Measurements from ENCODE around the gene PSMG4. TPM values are rescaled to one million over a fixed set of nuclear protein-coding genes. Genes with fewer than 3 reads are reported as not detected.
A peak's percentile ranks its signal among the peaks of the same experiment; 100 is the strongest.

The PSMG4 gene, protein sequence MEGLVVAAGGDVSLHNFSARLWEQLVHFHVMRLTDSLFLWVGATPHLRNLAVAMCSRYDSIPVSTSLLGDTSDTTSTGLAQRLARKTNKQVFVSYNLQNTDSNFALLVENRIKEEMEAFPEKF
- total RNA-seq (31.1 and 31.4 TPM in 2 replicates), polyA plus RNA-seq (46.0 and 72.2 TPM in 2 replicates), polyA minus RNA-seq (18.5 and 20.7 TPM in 2 replicates), Bru-seq, nascent RNA (percentile 53 among the genes with signal in this experiment), BruChase-seq, experiment 1, labeled RNA remaining after a 6-hour chase (percentile 58 among the genes with signal in this experiment), BruChase-seq, experiment 2, labeled RNA remaining after a 2-hour chase (percentile 61 among the genes with signal in this experiment)
- polyA plus RNA-seq (2011; cell fraction: cytosol; rRNA removed), result 31.6 and 37.9 TPM in 2 replicates
- 17.1 and 18.3 TPM in 2 replicates for polyA plus RNA-seq (2011; cell fraction: nucleus; rRNA removed)
- 26.1 and 26.2 TPM in 2 replicates for polyA plus RNA-seq (2012)
- polyA minus RNA-seq (2011; cell fraction: cytosol; rRNA and poly(A)+ RNA removed), result 18.9 TPM
- polyA minus RNA-seq (2011; cell fraction: nucleus; rRNA and poly(A)+ RNA removed), result 11.0 and 11.1 TPM in 2 replicates
- long read RNA-seq, full-length matches to known transcripts, result 106 of 114 reads
- long read RNA-seq, partial matches to known transcripts, result 1 of 114 reads
- long read RNA-seq, other reads (novel, unspliced or antisense), result 7 of 114 reads

DNA sequence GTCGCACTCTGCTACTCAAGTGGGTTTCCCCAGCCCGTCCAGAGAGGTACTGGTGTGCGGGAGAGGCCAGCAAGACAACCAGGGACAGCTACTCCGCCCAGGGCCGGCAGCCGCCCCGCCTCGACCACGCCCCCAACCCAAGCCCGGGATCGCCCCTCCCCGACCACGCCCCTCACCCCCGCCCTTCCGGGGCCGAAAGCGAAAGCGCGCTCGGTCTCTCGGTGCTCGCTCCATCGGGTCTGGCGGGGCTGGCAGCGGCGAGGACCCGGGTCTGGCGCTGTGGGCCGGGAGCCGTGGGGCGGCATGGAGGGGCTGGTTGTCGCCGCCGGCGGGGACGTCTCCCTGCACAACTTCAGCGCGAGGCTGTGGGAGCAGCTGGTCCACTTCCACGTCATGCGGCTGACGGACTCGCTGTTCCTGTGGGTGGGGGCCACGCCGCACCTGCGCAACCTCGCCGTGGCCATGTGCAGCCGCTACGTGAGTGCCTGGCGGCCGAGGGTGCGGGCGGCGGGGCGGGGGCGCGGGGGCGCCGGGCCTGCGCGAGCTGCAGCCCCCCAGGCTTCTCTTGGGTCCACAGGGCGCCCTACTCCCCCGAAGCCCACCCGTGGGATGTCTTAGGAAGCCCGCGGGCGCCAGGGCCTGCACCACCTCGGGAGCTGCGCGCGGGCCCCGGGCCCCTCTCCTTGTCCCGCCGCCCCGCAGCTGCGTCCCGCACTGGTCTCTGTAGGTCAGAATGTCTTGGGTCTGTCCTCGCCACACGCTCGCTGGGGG, at the start of gene PSMG4:
Gene PSMG4 (plus strand): TSS at position 228 of the 771 bp plus-strand sequence. CDS start 76 bp downstream, at position 304.
- H3K4me3 ChIP-seq (replicated peaks in 1 of 3; ENCODE audit: insufficient read depth in 1 of 3, low read depth in 1 of 3, low read length in 3 of 3), result peak within 1 kb of the TSS; percentile 36 to 98 (median 41)
- FAIRE-seq (peak; percentile 93), DNase-seq (ENCODE audit: low read depth, low spot score) (peak; percentile 84)
- peak within 1 kb of the TSS; percentile 49 for H3K9ac ChIP-seq (replicated peaks; ENCODE audit: extremely low read depth, insufficient read depth, low read length)
- H3K9me3 ChIP-seq (replicated peaks; ENCODE audit: control insufficient read depth, insufficient read depth, low read length), result no peaks in the 10 kb centered on the region
- H3K79me2 ChIP-seq (ENCODE audit: control insufficient read depth, insufficient read depth, low read length), result peaks cover 49% of the 10 kb centered on the region
- CTCF ChIA-PET, result interaction anchor here (0.7 to 4.4 kb wide), 10 partner anchors 7 to 720 kb away, joined by 3 to 25 read pairs (median 3); partner anchors contain the start of gene TUBB2A
- peaks cover 4 to 5% of the 10 kb centered on the region in 2 experiments for H3K27me3 ChIP-seq (ENCODE audit: control insufficient read depth in 2 of 2, insufficient read depth in 2 of 2, low read length in 2 of 2)
- H3K4me2 ChIP-seq (ENCODE audit: insufficient read depth, low read length), result peak within 1 kb of the TSS; percentile 48
- no peaks in the 10 kb centered on the region for H4K20me1 ChIP-seq (replicated peaks; ENCODE audit: control insufficient read depth, extremely low read depth, insufficient read depth, low read length)
- POLR2A ChIA-PET, result interaction anchor here (0.6 to 0.7 kb wide), 3 partner anchors 102 to 199 kb away, joined by 3 to 4 read pairs (median 3); partner anchors contain the start of gene TUBB2A
- dilution Hi-C loops (cut with MboI; ENCODE audit: extremely low pct_ligation_motif_present, low sequenced_read_pairs) (no loop called here), intact Hi-C loops (cut with micrococcal nuclease) (loop anchor here (1.0 to 2.0 kb wide), 5 partner anchors 66 to 260 kb away; partner anchors contain the start of genes NQO2, RIPK1 and TUBB2A)
- peaks cover 2 to 4% of the 10 kb centered on the region in 2 experiments for H3K36me3 ChIP-seq (ENCODE audit: control insufficient read depth in 2 of 2, extremely low read depth in 1 of 2, insufficient read depth in 2 of 2, low read length in 2 of 2)
- TF ChIP-seq POLR2AphosphoS5 (IDR thresholded peaks at IDR 0.05; ENCODE audit: insufficient read depth, low read depth, low read length) (peak; percentile 91), POLR2A (IDR thresholded peaks at IDR 0.05; ENCODE audit: low read depth, low read length) (peak; percentile 81), GATA2 (IDR thresholded peaks at IDR 0.05; ENCODE audit: insufficient read depth, insufficient read length, low read depth, low read length) (no peak)
- TF ChIP-seq, protein P1, sequence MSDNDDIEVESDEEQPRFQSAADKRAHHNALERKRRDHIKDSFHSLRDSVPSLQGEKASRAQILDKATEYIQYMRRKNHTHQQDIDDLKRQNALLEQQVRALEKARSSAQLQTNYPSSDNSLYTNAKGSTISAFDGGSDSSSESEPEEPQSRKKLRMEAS (IDR thresholded peaks at IDR 0.05; ENCODE audit: insufficient read depth, insufficient read length), result no peak
- no peaks in the 10 kb centered on the region for H3K9me1 ChIP-seq (replicated peaks; ENCODE audit: control insufficient read depth, extremely low read depth, insufficient read depth, low read length)
- H2AFZ ChIP-seq (ENCODE audit: low read depth, low read length), result peak within 1 kb of the TSS; percentile 65
- no TSS peak for BruUV-seq (replicated peaks)
- peak within 1 kb of the TSS; percentile 10 for H3K27ac ChIP-seq (ENCODE audit: insufficient read depth, low read depth, low read length)
- H3K4me1 ChIP-seq (ENCODE audit: control insufficient read depth, extremely low read depth, insufficient read depth, low read length), result peaks cover 7% of the 10 kb centered on the region
